GM12878 (cell line): Measurements from ENCODE around the gene CLIC3. TPM values are rescaled to one million over a fixed set of nuclear protein-coding genes. Genes with fewer than 3 reads are reported as not detected.
A peak's percentile ranks its signal among the peaks of the same experiment; 100 is the strongest.

Experiments
- EP300 ChIP-seq, 2 experiments: fragments of 150-350 bp in 1 of 2; IDR thresholded peaks; 2 replicates each; pipeline ENCODE4 v1.6.1; 2011 to 2012; ENCODE audit warnings: low read depth in 2 of 2, low read length in 2 of 2, borderline replicate concordance in 1 of 2, improper control_type of control experiment in 1 of 2, inconsistent platforms in 1 of 2; ENCODE audit not compliant: control insufficient read depth in 1 of 2
- HCFC1 ChIP-seq: fragments of 150-350 bp; IDR thresholded peaks from 2 replicates; pipeline ENCODE4 v1.6.1; 2014; ENCODE audit warnings: low read length
- HDAC6 ChIP-seq: fragments of 200-600 bp; sonication (generic); IDR thresholded peaks from one replicate; pipeline ENCODE4 v1.8.0; 2017; ENCODE audit warnings: antibody characterized with exemption; ENCODE audit not compliant: unreplicated experiment
- IKZF1 ChIP-seq: fragments of 450-650 bp; conservative IDR thresholded peaks from 2 replicates; pipeline ENCODE4 v1.6.1; 2017; ENCODE audit warnings: antibody characterized with exemption, mild to moderate bottlenecking
- JUNB ChIP-seq: IDR thresholded peaks from 2 replicates; pipeline ENCODE4 v1.6.1; 2016; ENCODE audit warnings: antibody characterized with exemption, mild to moderate bottlenecking
- JUND ChIP-seq: IDR thresholded peaks from 2 replicates; pipeline ENCODE4 v1.6.1; 2012; ENCODE audit warnings: low read depth, mild to moderate bottlenecking, low read length, improper control_type of control experiment, moderate library complexity
- NFXL1 ChIP-seq: fragments of 450-650 bp; IDR thresholded peaks from 2 replicates; pipeline ENCODE4 v1.6.1; 2017; ENCODE audit warnings: antibody characterized with exemption, mild to moderate bottlenecking, borderline replicate concordance
- NFYB ChIP-seq: IDR thresholded peaks from 2 replicates; pipeline ENCODE4 v1.6.1; 2011; ENCODE audit warnings: low read depth, mild to moderate bottlenecking, low read length, improper control_type of control experiment, moderate library complexity; ENCODE audit not compliant: insufficient read depth
- NR2C1 ChIP-seq: fragments of 450-650 bp; IDR thresholded peaks from 2 replicates; pipeline ENCODE4 v1.6.1; 2017; ENCODE audit warnings: antibody characterized with exemption, mild to moderate bottlenecking, moderate library complexity
- SP1 ChIP-seq: IDR thresholded peaks from one replicate; pipeline ENCODE4 v1.6.1; 2011; ENCODE audit warnings: low read depth, low read length
- SUZ12 ChIP-seq: fragments of 200-600 bp; sonication (generic); IDR thresholded peaks from one replicate; pipeline ENCODE4 v1.6.1; 2018; ENCODE audit warnings: antibody characterized with exemption, mild to moderate bottlenecking; ENCODE audit not compliant: unreplicated experiment
- polyA plus RNA-seq, 11 experiments: library from polyadenylated mRNA; depleted of rRNA in 4 of 11; unstranded in 6 of 11; stranded (reverse) in 5 of 11; fragments of >200 nt; fragmentation: Nextera tagmentation in 4 of 11; fragmentation: Illumina TruSeq in 1 of 11; extraction: Ambion mirVana in 4 of 11; extraction: Trizol in 1 of 11; gene quantifications; 1 replicate in 1 of 11; 2 replicates in 10 of 11; pipeline versions ENCODE4 v1.2.1 to v1.2.3, GENCODE V29; 2011 to 2016; ENCODE audit warnings: inconsistent platforms in 2 of 11, missing spikeins in 2 of 11, low read depth in 1 of 11
- total RNA-seq, 4 experiments: library from RNA; depleted of rRNA in 3 of 4; stranded (reverse); fragments of >200 nt in 3 of 4; fragmentation: Illumina TruSeq in 1 of 4; extraction: Trizol in 1 of 4; gene quantifications; 2 replicates each; pipeline versions ENCODE4 v1.2.1 to v1.2.3, GENCODE V29; 2013 to 2021
- TF ChIP-seq, protein P1 (sequence below): fragments of 450-650 bp; formaldehyde crosslinking; IDR thresholded peaks from 2 replicates; pipeline ENCODE4 v1.4.0; 2022; ENCODE audit warnings: mild to moderate bottlenecking, moderate library complexity
- TF ChIP-seq, protein P2 (sequence below): IDR thresholded peaks from 2 replicates; pipeline ENCODE4 v1.6.1; 2011; ENCODE audit warnings: borderline replicate concordance, low read depth, mild to moderate bottlenecking, moderate library complexity, low read length; ENCODE audit not compliant: insufficient read depth, poor library complexity, severe bottlenecking

CLIC3 gene
- total and polyA plus RNA-seq, 10 of the 15 experiments (the other 5 are each of a cell fraction or from before 2014, with no cell fraction given), result 0.31 TPM; not detected in 9

DNA sequence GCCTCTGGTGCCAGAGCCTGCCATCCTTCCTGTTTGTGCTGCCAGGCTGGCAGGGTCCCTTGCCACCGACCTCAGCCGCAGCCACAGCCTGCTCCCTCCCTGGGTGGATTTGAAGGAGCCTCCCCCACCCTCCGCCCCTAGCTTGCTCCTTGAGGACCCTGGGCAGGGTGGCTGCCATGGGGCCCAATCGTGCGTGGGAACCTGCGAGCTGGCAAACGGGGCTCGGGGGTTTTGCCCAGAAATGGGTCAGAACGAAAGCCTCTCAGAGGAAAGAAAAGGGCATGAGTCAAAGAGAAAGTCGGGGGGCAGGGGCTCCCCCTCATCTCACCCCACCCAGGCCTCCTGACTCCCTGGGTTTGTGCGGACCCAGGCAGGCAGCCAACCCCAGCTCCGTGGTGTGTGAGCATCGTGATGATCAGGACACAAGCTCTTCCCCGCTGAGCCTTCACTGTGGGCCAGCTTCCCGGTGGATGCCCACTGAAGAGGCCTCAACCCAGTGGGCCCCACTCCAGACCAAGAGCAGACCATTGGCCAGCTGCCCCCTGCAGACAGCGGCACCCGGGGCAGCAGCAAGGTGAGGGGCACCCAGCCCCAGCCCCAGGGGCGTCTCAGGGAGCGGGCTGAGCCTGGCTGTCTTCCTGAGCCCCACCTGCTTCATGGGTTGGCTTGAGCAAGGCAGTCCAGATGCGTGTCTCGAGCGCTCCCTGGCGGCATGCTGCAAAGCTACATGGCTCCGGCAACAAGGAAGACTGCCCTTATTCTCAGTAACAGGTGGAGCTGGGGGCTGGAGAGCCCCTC is 38.5 kb upstream of the CLIC3 start (continued):
- no peak for TF ChIP-seq NFYB
- peak; percentile 78 for TF ChIP-seq IKZF1
- TF ChIP-seq, protein P1, sequence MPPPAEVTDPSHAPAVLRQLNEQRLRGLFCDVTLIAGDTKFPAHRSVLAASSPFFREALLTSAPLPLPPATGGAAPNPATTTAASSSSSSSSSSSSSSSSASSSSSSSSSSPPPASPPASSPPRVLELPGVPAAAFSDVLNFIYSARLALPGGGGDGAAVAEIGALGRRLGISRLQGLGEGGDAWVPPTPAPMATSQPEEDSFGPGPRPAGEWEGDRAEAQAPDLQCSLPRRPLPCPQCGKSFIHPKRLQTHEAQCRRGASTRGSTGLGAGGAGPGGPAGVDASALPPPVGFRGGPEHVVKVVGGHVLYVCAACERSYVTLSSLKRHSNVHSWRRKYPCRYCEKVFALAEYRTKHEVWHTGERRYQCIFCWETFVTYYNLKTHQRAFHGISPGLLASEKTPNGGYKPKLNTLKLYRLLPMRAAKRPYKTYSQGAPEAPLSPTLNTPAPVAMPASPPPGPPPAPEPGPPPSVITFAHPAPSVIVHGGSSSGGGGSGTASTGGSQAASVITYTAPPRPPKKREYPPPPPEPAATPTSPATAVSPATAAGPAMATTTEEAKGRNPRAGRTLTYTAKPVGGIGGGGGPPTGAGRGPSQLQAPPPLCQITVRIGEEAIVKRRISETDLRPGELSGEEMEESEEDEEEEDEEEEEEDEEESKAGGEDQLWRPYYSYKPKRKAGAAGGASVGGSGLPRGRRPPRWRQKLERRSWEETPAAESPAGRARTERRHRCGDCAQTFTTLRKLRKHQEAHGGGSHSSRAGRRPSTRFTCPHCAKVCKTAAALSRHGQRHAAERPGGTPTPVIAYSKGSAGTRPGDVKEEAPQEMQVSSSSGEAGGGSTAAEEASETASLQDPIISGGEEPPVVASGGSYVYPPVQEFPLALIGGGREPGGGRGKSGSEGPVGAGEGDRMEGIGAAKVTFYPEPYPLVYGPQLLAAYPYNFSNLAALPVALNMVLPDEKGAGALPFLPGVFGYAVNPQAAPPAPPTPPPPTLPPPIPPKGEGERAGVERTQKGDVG (CRISPR knock-in tag), result no peak
- TF ChIP-seq HDAC6, result no peak
- TF ChIP-seq NFXL1, result no peak
- TF ChIP-seq SP1, result peak; percentile 15
- TF ChIP-seq EP300 (IDR thresholded peaks at IDR 0.05; ENCODE audit: borderline replicate concordance in 1 of 2, control insufficient read depth in 1 of 2, low read depth in 2 of 2, low read length in 2 of 2), result no peak; a peak in 1 of 4 replicates
- TF ChIP-seq, protein P2, sequence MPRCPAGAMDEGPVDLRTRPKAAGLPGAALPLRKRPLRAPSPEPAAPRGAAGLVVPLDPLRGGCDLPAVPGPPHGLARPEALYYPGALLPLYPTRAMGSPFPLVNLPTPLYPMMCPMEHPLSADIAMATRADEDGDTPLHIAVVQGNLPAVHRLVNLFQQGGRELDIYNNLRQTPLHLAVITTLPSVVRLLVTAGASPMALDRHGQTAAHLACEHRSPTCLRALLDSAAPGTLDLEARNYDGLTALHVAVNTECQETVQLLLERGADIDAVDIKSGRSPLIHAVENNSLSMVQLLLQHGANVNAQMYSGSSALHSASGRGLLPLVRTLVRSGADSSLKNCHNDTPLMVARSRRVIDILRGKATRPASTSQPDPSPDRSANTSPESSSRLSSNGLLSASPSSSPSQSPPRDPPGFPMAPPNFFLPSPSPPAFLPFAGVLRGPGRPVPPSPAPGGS, result peak; percentile 56
- TF ChIP-seq JUND, result peak; percentile 67; the same call in 1 of the 2 replicates
- TF ChIP-seq HCFC1, result no peak
- no peak for TF ChIP-seq NR2C1
- no peak for TF ChIP-seq SUZ12
- peak; percentile 88 for TF ChIP-seq JUNB
